HG03095 (cell line): ENCODE data around the gene PRPF6.
"Not testable (repeated sequence)": the region's sequence is repeated elsewhere in the genome, so short reads cannot be mapped to it uniquely, and the experiment has no call there.

Experiments
- ATAC-seq: cut with Tn5 transposase; IDR thresholded peaks from one replicate; pipeline ENCODE4 v1.9.1; 2021; ENCODE audit warnings: moderate library complexity; ENCODE audit not compliant: unreplicated experiment

The PRPF6 gene

GRCh38 chr20:64010711-64011237, 29.8 kb downstream of the PRPF6 start:
- no peak for ATAC-seq

- ATAC-seq: no peak
Observed at GRCh38 chr20:64011366-64011779, 30.4 kb downstream of the PRPF6 start.

- not testable (repeated sequence) for ATAC-seq
Observed at GRCh38 chr20:64012385-64013154, 31.6 kb downstream of the PRPF6 start.

GRCh38 chr20:64015635-64016034, 34.7 kb downstream of the PRPF6 start:
- no peak for ATAC-seq

GRCh38 chr20:64021124-64021975, 40.4 kb downstream of the PRPF6 start:
- ATAC-seq: no peak

GRCh38 chr20:64022671-64023360, 41.9 kb downstream of the PRPF6 start:
- no peak for ATAC-seq

GRCh38 chr20:64023361-64024140, 42.6 kb downstream of the PRPF6 start:
- ATAC-seq: no peak

- ATAC-seq: no peak
Observed at GRCh38 chr20:64024141-64024990, 43.4 kb downstream of the PRPF6 start.

GRCh38 chr20:64025101-64025825, 44.3 kb downstream of the PRPF6 start:
- ATAC-seq: no peak

- no peak for ATAC-seq
Observed at GRCh38 chr20:64025826-64026412, 45.0 kb downstream of the PRPF6 start.

GRCh38 chr20:64027981-64028685, 47.2 kb downstream of the PRPF6 start:
- ATAC-seq: no peak

- ATAC-seq: no peak
Observed at GRCh38 chr20:64029293-64030117, 48.6 kb downstream of the PRPF6 start.

GRCh38 chr20:64030371-64031134, 49.6 kb downstream of the PRPF6 start:
- ATAC-seq: no peak

- ATAC-seq: no peak
Observed at GRCh38 chr20:64031822-64032314, 50.9 kb downstream of the PRPF6 start.

GRCh38 chr20:64032706-64033624, 52.0 kb downstream of the PRPF6 start:
- no peak for ATAC-seq
